ENCODE results near the gene PRIMPOL.
"Not testable (repeated sequence)": the region's sequence is repeated elsewhere in the genome, so short reads cannot be mapped to it uniquely, and the experiment has no call there.

GRCh38 chr4:184657820-184658219 is 8.3 kb downstream of the PRIMPOL start:
- TF ChIP-seq CTCF (conservative IDR thresholded peaks at IDR 0.05; ENCODE audit: low read depth, low read length); EZH2phosphoT487 (IDR thresholded peaks at IDR 0.05; ENCODE audit: borderline replicate concordance, low read length): not testable (repeated sequence)
